ENCODE results near the gene SPTBN2.
"Not testable (repeated sequence)": the region's sequence is repeated elsewhere in the genome, so short reads cannot be mapped to it uniquely, and the experiment has no call there.

The SPTBN2 gene

DNA sequence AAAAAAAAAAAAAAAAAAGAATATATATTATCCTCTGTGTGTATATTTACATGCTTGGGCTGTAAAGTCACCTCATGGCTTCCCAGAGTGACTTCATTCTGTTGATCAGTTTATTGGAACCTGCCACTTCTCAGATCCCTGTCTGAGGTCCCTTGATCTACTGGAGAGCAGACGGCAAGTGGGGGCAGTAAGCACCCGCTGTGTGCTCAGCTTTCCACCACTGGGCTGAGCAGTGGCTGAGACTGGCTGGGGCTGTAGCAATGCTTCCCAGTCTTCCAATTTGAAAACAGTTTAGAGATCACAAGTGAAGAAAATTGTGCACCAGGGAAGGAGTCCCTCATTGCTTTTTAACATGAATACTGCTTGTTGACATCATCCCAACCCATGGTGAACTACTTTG, 44.4 kb downstream of the SPTBN2 start:
- no peak for DNase-seq (ENCODE audit: low read depth)

DNA sequence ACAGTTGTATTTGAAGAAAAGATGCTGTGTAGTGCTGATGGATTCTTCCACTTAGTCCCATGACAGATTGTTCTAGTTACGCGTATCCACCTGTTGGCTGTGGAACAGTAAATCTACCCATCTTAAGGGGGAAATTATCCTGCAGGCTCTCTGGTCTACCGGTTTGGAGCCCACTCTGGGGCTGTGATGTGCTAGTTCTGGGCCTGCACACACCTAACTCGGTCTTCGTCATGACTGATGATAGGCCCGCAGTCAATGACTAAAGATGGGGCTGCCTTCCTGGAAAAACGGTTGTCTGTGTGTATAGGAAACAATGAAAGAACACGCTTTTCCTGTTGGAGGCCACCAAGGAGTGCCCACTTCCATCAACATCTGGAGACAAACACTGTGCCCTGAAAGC, 45.1 kb downstream of the SPTBN2 start:
- no peak for DNase-seq (ENCODE audit: low read depth)

- no peak for DNase-seq (ENCODE audit: low read depth)
Measured at GRCh38 chr11:66680966-66681645, 47.9 kb downstream of the SPTBN2 start.

DNA sequence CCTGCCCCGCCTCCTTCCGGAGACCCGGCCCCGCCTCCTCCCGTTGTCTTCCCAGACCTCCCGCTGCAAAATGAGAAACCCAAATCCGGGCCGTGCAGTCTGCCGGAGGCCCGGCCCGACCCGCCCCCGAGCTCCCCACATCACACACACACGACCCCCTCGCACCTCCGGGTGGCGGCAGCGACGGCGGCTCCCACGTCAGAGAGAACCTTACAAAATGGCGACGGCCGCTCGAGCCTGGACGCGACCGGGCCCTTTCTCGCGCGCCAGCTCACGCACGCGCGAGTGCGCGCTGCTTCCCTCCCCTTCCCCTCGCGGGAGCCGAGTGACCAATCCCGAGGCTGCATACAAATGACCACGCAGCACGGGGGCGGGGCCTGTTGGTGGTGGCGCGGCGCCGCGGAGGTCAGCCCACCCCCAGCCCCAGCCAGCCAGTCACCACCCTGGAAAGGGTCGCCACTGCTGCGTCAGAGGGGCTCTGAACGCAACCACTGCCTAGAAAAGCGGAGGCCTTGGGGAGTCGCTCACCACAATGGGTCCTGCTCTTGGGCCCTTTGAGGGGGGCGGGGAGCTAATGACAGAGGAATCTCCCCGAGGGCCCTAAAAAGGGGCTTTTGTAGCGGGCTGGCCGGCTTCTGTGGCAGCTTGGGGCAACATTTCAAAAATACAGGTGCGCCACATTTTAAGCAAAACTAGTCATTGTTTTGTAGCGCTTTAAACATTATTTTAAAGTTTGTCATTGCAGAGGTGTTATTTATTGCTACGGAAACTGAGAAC, 51.2 kb downstream of the SPTBN2 start, which contains the start of gene RBM4B:
Gene RBM4B, minus strand, starts transcription at position 289 of the 777 bp plus-strand sequence. CDS start 808 bp downstream, outside the sequence.
- DNase-seq (ENCODE audit: low read depth) = peak; percentile 89

- DNase-seq (ENCODE audit: low read depth) = no peak
Measured at GRCh38 chr11:66676931-66677598, 52.0 kb downstream of the SPTBN2 start.

- no peak for DNase-seq (ENCODE audit: low read depth)
Measured at GRCh38 chr11:66676282-66676919, 52.6 kb downstream of the SPTBN2 start.

DNA sequence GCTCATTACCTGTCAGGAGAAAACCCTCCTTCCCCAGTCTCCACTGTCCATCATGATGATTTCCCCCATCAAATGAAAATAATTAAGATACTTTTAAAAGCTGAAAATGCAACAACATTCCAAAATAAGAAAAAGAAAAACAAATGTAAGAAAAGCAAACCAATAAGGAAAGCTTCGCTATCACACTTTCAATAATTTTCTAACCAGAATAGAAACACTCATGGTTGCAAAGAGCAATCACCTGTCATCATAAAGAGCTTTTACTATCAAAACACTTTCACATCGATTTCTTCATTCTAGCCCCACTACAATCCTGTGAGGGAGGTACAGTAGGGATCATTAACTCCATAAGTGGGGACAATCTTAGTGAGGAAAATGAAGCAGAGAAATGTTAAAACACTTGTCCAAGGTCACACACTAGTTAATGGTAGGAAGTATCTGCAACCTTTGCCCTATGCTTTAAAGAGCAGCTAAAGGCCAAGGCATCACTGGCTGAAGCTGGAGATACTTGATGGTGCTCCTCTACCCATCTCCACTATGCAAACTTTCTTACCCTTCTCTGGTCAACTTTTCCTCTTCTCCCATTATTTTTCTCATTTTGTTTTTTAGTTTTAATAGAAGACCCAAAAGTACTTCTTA, 53.9 kb downstream of the SPTBN2 start:
- no peak for DNase-seq (ENCODE audit: low read depth)

GRCh38 chr11:66670816-66671215, 58.2 kb downstream of the SPTBN2 start:
- DNase-seq (ENCODE audit: low read depth) = no peak

DNA sequence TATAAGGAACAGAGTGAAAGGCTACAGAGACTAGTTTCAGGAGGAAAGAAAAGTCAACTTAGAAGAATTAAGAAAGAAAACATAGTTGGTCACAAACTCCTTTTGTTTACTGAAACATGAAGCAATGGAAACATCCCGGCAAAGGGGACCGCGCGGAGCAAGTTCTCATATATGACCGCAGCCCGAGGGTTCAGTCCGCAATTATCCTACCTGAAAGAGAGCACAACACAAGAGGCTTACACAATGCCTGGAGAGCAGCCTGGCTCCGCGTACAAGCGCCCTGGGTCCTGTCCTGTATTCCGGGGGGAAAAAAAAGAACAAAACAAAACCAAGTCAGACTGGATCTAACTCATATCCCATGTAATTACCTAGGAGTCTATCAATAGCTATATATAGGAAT, 63.6 kb downstream of the SPTBN2 start:
- no peak for DNase-seq (ENCODE audit: low read depth)

DNA sequence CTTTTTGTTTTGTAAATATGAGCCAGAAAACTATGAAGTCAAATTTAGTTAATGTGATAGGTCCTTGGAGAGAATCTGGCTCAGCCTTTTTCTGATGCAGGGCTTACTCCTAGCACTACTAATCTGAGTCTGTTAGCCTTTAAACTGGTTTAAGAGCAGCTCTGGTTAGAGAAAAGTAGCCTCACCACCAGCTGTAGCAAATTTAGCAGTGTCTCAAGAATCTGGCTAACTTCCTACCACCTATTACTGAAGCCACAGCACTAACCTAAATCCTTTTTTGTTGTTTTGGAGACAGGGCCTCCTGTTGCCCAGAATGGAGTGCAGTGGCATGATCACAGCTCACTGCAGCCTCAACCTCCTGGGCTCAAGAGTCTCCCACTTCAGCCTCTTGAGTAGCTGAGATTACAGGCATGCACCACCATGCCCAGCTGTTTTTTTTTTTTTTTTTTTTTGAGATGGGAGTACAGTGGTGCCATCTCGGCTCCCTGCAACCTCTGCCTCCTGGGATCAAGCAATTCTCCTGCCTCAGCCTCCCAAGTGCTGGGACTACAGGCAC, 65.2 kb downstream of the SPTBN2 start:
- DNase-seq (ENCODE audit: low read depth) = no peak

- DNase-seq (ENCODE audit: low read depth) = no peak
Measured at GRCh38 chr11:66659763-66660162, 69.3 kb downstream of the SPTBN2 start.

DNA sequence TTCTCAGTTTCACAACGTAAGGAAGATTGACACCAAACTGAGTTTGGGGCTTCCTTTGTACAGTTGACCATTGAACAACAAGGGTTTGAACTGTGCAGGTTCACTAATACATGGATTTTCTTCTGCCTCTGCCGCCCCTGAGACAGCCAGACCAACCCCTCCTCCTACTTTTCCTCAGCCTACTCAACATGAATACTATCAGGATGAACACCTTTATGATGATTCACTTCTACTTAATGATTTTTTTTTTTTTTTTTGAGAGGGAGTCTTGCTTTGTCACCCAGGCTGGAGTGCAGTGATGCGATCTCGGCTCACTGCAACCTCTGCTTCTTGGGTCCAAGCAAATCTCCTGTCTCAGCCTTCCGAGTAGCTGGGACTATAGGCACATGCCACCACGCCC, 75.9 kb downstream of the SPTBN2 start:
- DNase-seq (ENCODE audit: low read depth) = no peak

- DNase-seq (ENCODE audit: low read depth) = no peak
Measured at GRCh38 chr11:66652651-66653050, 76.4 kb downstream of the SPTBN2 start.

DNA sequence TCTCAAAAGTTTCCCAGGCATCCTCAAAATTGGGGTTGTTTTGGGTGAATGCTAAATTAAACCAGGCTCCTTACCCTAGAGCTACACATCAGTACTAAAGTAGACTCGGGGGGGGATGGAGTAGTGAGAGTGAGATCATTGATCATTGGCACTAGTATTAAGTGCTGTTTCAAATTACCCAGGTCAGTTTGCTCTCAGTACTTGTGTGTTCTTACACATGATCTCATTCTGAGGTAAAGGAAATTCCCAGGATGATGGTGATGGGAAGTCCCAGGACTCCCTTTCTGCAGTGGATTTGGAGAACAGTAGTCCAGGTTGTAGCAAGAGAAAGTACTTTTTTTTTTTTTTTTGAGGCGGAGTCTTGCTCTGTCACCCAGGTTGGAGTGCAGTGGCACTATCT, 78.0 kb downstream of the SPTBN2 start:
- no peak for DNase-seq (ENCODE audit: low read depth)

GRCh38 chr11:66649903-66650302, 79.1 kb downstream of the SPTBN2 start:
- no peak for DNase-seq (ENCODE audit: low read depth)

DNA sequence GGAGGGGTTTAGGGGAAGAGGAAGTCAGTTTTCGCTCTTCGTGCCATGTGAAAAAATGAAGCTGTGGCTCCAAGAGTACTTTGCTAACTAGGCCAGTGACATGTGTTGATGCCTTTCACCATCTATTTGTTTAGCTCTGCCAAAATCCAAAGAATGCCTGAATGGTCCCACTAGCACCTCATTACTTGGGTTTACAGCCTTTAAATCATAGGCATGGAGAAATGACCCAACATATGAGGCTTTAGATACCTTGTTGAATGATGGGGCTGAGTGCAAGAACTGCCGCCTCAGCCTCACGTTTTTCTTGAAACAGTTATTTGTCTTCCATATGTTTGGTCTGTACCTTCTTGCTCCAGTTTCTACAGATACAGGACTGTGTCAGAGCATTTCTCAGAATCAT, 82.2 kb downstream of the SPTBN2 start:
- no peak for DNase-seq (ENCODE audit: low read depth)

GRCh38 chr11:66643745-66644437, 85.1 kb downstream of the SPTBN2 start:
- no peak for DNase-seq (ENCODE audit: low read depth)

DNA sequence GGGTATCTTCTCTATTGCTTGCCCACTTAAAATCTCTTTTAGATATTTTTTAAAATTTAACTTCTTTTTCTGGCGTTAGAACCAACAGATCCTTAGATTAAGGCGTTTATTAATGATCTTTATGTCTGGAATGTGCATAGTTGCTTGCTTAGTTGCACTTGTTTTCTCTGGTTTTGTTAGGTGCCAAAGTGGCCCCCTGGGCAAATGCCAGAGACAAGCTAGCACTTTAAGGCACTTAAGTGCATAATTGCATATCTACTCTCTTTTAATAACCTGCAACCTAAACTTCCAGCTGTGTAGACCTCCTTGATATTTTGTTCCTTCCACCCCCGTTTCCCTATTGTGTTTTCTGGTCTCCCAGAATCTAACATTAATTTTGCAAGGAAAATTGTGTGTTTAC, 87.2 kb downstream of the SPTBN2 start:
- no peak for DNase-seq (ENCODE audit: low read depth)

- not testable (repeated sequence) for DNase-seq (ENCODE audit: low read depth)
Measured at GRCh38 chr11:66639814-66640340, 89.1 kb downstream of the SPTBN2 start.

- DNase-seq (ENCODE audit: low read depth) = peak; percentile 22
Measured at GRCh38 chr11:66639066-66639813, 89.8 kb downstream of the SPTBN2 start.
